ENCODE measurements around the gene TIMM23B.
"Not testable (repeated sequence)": the region's sequence is repeated elsewhere in the genome, so short reads cannot be mapped to it uniquely, and the experiment has no call there.

TIMM23B gene

GRCh38 chr10:49977756-49978155, 35.9 kb downstream of the TIMM23B start:
- DNase-seq (ENCODE audit: low spot score) = not testable (repeated sequence)

DNA sequence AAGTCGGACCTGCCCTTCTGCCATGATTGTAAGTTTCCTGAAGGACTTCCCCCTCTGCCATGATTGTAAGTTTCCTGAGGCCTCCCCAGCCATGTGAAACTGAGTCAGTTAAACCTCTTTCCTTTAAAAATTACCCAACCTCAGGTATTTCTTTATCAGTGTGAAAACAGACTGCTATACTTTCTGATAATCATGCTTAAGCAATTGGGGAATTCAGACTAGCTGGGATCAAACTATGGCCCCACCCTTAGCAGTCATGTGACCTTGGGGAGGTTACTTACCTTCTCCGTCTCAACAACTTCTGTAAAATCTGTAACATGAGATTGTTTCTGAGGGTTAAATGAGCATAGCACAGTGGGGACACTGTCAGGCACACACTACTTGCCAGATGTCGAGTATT, 45.4 kb downstream of the TIMM23B start:
- not testable (repeated sequence) for DNase-seq (ENCODE audit: low spot score)

DNA sequence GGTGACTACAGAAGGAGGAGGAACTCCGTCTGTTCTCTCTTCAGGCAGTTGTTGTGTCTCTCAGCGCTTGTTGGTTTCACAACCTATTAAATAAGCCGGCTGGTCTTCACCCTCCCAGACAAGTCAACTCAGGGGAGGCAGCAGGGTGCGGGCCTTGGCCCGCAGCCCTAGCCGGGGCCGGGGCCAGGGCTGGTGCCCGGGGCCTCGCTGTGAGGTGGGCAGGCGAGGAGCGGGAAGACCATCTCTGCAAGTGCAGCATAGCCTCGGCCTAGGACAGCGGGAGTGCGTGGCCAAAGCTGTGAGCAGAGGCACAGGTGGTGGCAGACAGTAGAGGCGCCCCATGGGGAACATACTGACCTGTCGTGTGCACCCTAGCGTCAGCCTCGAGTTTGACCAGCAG, 46.5 kb downstream of the TIMM23B start, which contains the start of gene AGAP6:
Gene AGAP6 (plus strand): TSS at position 31 of the 400 bp plus-strand sequence. CDS start 310 bp downstream, at position 341.
- not testable (repeated sequence) for DNase-seq (ENCODE audit: low spot score)

DNA sequence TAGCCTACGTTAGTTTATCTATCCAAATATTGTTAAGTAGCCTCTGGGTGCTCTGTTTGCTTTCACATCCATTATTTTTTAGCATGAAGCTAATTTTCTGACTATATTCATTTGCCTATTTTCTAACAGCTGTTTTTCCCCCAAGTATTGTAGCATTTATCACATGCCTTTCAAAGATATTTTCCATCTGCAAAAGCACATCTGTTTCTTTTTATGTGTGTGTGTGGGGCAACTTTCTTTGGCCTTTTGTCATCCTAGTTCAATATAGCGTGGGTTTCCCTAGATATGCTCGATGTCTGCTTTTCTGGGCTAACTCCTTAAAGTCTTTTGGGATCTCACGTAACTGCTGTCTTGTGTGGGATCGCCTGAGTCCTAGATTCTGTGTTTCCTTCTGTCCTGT, 53.5 kb downstream of the TIMM23B start:
- DNase-seq (ENCODE audit: low spot score) = not testable (repeated sequence)

DNA sequence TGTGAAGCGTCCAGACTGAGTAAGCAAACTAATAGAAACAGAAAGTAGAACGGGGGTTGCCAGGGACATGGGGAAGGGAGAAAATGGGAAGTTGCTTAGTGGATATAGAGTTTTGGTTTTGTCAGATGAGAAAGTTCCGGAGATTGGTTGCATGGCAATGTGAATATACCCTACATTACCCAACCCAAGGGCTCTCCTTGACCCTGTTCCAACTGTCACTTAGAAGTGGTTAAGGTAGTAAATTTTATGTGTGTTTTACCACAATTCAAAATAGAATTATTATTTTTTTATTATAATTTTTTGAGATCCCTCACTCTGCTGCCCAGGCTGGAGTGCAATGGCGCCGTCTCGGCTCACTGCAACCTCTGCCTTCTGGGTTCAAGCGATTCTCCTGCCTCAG, 72.2 kb downstream of the TIMM23B start:
- DNase-seq (ENCODE audit: low spot score) = not testable (repeated sequence)

- not testable (repeated sequence) for DNase-seq (ENCODE audit: low spot score)
These were observed 73.9 kb downstream of the TIMM23B start for GRCh38 chr10:50015596-50016220.

- not testable (repeated sequence) for DNase-seq (ENCODE audit: low spot score)
These were observed 75.1 kb downstream of the TIMM23B start for GRCh38 chr10:50016926-50017325.

GRCh38 chr10:50017646-50018045, 75.8 kb downstream of the TIMM23B start:
- DNase-seq (ENCODE audit: low spot score) = not testable (repeated sequence)

- DNase-seq (ENCODE audit: low spot score) = not testable (repeated sequence)
These were observed 77.4 kb downstream of the TIMM23B start for GRCh38 chr10:50019279-50019678.

DNA sequence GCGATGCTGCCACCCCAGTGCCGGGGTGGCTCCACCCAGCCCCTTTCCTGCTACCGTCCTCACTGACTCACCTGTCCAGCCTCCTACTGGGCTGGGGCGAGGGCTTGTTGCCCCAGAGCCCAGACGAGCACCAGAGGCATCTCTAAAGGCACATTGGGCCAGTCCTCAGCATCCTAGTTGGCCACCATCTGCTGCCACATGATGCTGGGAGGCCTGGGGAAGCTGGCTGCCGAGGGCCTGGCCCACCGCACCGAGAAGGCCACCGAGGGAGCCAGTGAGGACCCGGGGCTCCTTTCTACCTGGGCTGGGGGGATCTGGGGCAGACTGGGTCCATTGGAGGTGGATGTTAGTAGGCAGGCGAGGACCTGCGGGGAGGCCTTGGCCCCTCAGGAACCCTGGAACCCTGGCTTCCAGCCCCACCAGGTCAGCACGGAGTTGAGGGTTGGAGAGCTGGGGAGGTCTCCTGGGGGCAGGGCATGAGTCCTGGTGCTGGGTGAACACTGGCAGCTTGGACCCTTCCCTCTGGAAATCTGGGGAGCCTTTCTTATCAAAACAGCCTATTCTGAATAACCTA, 78.7 kb downstream of the TIMM23B start:
- not testable (repeated sequence) for DNase-seq (ENCODE audit: low spot score)

- DNase-seq (ENCODE audit: low spot score) = no peak
These were observed 79.8 kb downstream of the TIMM23B start for GRCh38 chr10:50021646-50022045.
